Rectal smooth muscle tissue (tissue), 1 donor: Measurements from ENCODE around the gene FOXQ1.

ENCODE experiments used
- H3K27ac ChIP-seq: one replicate; pipeline ENCODE4 v1.7.0; 2013; ENCODE audit warnings: low read depth, low read length, inconsistent platforms
- H3K27me3 ChIP-seq: one replicate; pipeline ENCODE4 v1.7.0; 2013; ENCODE audit warnings: low read length; ENCODE audit not compliant: control insufficient read depth, insufficient read depth
- H3K36me3 ChIP-seq: one replicate; pipeline ENCODE4 v1.7.0; 2013; ENCODE audit warnings: low read length; ENCODE audit not compliant: control insufficient read depth, insufficient read depth
- H3K4me1 ChIP-seq: one replicate; pipeline ENCODE4 v1.7.0; 2013; ENCODE audit warnings: low read length; ENCODE audit not compliant: control insufficient read depth, insufficient read depth
- H3K4me3 ChIP-seq: one replicate; pipeline ENCODE4 v1.7.0; 2013; ENCODE audit warnings: low read length
- H3K9ac ChIP-seq: one replicate; pipeline ENCODE4 v1.7.0; 2013; ENCODE audit warnings: low read length

Gene FOXQ1

DNA sequence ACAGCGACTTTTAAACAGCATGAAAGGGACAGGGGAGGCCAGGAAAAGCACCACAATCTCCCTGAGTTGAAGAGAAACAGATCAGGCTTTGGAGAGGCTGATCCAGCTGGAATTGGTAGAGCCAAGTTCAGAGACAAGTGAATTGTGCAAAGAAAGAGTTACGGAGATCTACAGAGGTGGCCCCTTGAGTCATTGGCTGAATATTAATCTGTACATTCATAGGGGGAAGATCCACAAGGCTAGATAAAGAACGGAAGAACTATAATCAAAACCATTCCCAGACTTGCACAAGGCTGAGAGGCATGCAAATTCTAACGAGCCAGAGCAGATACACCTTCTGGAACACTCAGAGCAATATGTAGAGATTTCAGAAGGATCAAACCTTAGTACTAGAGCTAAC lies 14.2 kb upstream of the FOXQ1 start:
- no peaks in the 10 kb centered on the region for H3K36me3 ChIP-seq
- H3K4me1 ChIP-seq = no peaks in the 10 kb centered on the region
- no peak overlapping the region for H3K9ac ChIP-seq
- H3K4me3 ChIP-seq = no peak overlapping the region
- H3K27ac ChIP-seq = no peak overlapping the region
- no peaks in the 10 kb centered on the region for H3K27me3 ChIP-seq

DNA sequence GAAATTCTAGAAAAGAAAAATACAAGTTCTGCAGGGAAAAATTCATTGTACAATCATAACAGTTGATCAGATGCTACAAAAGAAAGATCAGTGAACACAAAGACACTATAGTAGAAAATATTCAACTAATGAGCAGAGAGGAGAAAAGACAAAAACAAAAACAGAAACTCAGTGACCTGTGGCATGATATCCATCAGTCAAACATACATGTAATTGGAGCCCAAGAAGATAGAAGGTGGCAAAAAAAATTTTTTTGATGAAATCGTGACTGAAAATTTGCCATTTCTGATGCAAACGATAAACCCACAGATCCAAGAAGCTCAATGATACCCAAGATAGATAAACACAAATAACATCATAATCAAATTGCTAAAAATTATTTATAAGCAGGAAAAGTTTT lies 13.1 kb upstream of the FOXQ1 start:
- H3K4me3 ChIP-seq = no peak overlapping the region
- no peaks in the 10 kb centered on the region for H3K27me3 ChIP-seq
- no peak overlapping the region for H3K9ac ChIP-seq
- H3K36me3 ChIP-seq = no peaks in the 10 kb centered on the region
- H3K4me1 ChIP-seq = no peaks in the 10 kb centered on the region
- no peak overlapping the region for H3K27ac ChIP-seq

DNA sequence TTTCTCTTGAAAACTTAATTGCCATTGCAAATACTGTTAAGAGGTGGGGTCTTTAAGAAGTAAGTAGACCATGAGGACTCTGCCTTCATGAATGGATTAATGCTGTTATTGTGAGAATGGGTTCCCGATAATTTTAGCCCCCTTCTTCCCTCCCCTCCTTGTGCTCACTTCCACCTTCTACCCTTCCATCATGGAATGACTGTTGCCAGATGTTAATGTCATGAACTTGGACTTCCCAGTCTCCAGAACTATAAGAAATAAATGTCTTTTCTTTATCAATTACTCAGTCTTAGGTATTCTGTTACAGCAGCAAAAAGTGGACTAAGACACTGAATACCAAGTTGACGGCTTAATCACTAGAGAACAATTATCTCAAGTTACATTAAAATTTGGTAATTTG lies 5.8 kb upstream of the FOXQ1 start:
- peaks cover 4% of the 10 kb centered on the region for H3K27me3 ChIP-seq
- no peak overlapping the region for H3K9ac ChIP-seq
- no peaks in the 10 kb centered on the region for H3K4me1 ChIP-seq
- H3K27ac ChIP-seq = no peak overlapping the region
- no peak overlapping the region for H3K4me3 ChIP-seq
- H3K36me3 ChIP-seq = no peaks in the 10 kb centered on the region

DNA sequence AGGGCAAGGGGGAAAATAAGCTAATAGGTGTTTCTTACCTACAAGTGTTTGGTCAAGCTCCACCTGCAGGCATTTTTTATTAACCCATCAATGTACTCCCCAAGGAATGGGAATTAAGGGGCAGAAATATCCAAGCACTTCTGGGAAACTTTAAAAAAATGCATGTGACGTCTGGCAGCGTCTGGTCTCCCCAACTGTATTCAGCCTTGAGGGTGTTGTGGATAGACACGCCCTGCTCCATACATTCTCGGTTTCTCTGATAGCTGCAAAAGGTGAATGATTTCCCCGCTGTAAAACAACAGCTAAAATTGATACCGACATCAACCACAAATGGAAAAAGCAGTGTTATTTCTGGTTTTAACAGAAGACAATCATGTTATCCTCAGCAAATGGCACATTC lies 2.5 kb upstream of the FOXQ1 start:
- no peak overlapping the region for H3K4me3 ChIP-seq
- no peak overlapping the region for H3K27ac ChIP-seq
- H3K27me3 ChIP-seq = peaks cover 4% of the 10 kb centered on the region
- no peak overlapping the region for H3K9ac ChIP-seq
- no peaks in the 10 kb centered on the region for H3K4me1 ChIP-seq
- H3K36me3 ChIP-seq = no peaks in the 10 kb centered on the region

DNA sequence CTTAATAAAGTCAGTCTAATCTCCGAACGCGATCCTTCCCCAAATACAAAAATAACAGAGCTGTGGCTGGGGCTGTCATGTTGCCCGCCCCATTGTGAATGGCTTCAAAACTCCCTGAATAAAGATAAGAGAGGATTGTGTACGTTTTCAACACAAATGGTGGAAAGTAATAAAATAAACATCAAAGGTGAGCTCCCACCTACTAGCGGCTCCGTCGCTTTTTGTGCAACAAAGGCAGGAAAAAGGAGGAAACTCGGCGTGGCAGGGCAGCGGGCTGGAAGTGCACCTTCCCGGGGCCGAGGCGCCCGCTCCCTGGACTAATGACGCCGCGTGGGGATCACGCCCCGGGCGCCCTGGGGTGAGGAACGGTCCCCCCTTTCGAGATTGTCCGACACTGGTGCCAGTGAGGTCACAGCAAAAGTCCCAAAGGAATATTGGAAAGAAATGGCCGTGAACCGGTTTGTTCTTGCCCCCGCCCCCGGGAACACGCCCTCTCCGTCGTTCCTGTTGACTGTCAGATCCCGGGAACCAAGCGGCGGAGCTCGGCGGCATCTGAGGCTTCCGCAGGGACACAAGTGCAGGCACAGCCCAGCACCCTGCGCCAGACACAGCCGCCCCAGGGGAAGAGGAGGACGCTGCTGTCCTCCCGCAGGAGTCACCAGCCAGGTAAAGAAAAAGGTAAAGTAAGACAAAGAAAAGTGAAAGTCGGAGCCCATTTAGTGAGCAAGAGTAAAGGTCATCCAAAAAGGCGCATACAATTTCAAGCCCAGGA lies 1.1 kb upstream of the FOXQ1 start:
- Histone ChIP-seq H3K4me3 (peak overlapping the region; percentile 60), H3K36me3 (no peaks in the 10 kb centered on the region), H3K27me3 (peaks cover 6% of the 10 kb centered on the region), H3K27ac (no peak overlapping the region), H3K9ac (no peak overlapping the region), H3K4me1 (no peaks in the 10 kb centered on the region)

DNA sequence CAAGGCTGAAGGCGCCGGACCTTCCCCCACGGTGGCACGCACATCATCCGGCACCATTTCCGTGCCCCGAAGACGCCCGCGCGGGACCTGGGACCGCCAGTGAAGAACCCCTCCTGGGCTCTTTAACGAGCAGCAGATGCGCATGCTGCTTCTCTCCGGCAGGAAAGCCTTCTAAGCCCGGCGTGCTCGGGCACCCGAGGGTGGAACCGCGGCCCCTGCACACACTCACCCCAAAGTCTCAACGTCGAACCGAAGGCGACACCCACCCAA lies 240 bp downstream of the FOXQ1 start:
- Histone ChIP-seq H3K27ac (no peak overlapping the region), H3K9ac (no peak overlapping the region), H3K4me3 (peak overlapping the region; percentile 60), H3K4me1 (no peaks in the 10 kb centered on the region), H3K27me3 (peaks cover 9% of the 10 kb centered on the region), H3K36me3 (no peaks in the 10 kb centered on the region)

DNA sequence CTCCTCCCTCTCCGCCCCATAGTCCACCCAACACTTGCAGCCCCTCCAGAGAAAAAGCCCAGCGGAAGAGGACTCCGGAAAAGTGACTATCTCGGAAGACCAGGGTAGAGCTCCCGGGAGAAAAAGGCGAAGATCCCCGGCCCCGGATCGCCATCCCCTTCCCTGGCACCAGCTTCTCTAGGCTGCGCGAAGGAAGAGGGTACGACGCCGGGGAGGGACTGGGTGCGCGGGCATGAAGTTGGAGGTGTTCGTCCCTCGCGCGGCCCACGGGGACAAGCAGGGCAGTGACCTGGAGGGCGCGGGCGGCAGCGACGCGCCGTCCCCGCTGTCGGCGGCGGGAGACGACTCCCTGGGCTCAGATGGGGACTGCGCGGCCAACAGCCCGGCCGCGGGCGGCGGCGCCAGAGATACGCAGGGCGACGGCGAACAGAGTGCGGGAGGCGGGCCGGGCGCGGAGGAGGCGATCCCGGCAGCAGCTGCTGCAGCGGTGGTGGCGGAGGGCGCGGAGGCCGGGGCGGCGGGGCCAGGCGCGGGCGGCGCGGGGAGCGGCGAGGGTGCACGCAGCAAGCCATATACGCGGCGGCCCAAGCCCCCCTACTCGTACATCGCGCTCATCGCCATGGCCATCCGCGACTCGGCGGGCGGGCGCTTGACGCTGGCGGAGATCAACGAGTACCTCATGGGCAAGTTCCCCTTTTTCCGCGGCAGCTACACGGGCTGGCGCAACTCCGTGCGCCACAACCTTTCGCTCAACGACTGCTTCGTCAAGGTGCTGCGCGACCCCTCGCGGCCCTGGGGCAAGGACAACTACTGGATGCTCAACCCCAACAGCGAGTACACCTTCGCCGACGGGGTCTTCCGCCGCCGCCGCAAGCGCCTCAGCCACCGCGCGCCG lies 822 bp downstream of the FOXQ1 start:
- Histone ChIP-seq H3K27ac (no peak overlapping the region), H3K36me3 (no peaks in the 10 kb centered on the region), H3K27me3 (peaks cover 9% of the 10 kb centered on the region), H3K4me3 (peak overlapping the region; percentile 60), H3K4me1 (no peaks in the 10 kb centered on the region), H3K9ac (no peak overlapping the region)

DNA sequence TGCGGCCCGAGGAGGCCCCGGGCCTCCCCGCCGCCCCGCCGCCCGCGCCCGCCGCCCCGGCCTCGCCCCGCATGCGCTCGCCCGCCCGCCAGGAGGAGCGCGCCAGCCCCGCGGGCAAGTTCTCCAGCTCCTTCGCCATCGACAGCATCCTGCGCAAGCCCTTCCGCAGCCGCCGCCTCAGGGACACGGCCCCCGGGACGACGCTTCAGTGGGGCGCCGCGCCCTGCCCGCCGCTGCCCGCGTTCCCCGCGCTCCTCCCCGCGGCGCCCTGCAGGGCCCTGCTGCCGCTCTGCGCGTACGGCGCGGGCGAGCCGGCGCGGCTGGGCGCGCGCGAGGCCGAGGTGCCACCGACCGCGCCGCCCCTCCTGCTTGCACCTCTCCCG lies 1.5 kb downstream of the FOXQ1 start:
- H3K27ac ChIP-seq = no peak overlapping the region
- no peaks in the 10 kb centered on the region for H3K36me3 ChIP-seq
- peaks cover 9% of the 10 kb centered on the region for H3K27me3 ChIP-seq
- no peaks in the 10 kb centered on the region for H3K4me1 ChIP-seq
- H3K9ac ChIP-seq = no peak overlapping the region
- no peak overlapping the region for H3K4me3 ChIP-seq

DNA sequence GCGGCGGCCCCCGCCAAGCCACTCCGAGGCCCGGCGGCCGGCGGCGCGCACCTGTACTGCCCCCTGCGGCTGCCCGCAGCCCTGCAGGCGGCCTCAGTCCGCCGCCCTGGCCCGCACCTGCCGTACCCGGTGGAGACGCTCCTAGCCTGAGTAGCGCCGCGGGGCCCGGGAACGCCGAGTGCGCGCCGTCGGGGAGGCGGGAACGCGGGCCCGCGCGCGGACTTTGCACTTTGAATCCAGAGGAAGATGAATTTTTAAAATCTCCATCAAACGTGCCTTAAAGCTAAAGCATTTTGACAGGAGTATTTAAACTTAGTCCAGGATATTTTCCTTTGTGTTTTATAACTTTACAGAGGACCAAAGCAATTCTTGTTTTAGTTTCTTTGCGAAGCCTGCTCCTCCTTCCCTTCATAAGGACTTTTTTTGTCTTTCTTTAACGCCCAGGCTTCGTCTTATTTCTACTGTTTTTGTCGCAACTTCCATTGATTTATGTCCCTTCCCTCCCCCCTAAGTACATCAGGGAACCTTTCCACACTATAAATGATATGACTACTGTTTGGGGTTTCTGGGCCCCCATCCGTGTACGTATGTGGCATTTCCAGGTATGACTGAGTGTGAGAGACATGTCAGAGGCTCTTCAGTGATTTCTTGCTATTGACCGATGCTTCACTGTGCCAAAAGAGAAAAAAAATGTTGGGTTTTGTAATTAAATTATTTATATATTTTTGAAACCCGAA lies 2.0 kb downstream of the FOXQ1 start:
- Histone ChIP-seq H3K4me1 (no peaks in the 10 kb centered on the region), H3K27ac (no peak overlapping the region), H3K9ac (no peak overlapping the region), H3K4me3 (no peak overlapping the region), H3K27me3 (peaks cover 9% of the 10 kb centered on the region), H3K36me3 (no peaks in the 10 kb centered on the region)

DNA sequence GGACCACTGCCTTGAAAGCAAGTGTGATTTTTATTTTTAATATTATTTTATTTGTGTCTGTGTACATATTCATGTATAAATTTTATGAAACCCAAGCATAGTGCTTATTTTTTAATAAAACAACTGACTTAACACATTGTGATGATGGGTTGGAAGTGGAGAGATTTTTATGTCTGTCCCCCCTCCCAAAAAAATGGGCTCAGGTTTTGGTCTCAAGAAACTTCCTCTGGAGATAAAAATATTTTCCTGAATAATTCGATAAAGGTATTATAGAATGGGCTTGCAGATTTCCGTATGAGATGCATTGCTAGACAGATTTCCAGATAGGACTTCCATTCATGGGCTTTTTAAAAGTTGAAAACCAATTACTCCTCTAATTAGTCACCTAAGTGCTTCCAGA lies 2.7 kb downstream of the FOXQ1 start:
- Histone ChIP-seq H3K4me1 (no peaks in the 10 kb centered on the region), H3K36me3 (no peaks in the 10 kb centered on the region), H3K27ac (no peak overlapping the region), H3K27me3 (peaks cover 9% of the 10 kb centered on the region), H3K4me3 (no peak overlapping the region), H3K9ac (no peak overlapping the region)

DNA sequence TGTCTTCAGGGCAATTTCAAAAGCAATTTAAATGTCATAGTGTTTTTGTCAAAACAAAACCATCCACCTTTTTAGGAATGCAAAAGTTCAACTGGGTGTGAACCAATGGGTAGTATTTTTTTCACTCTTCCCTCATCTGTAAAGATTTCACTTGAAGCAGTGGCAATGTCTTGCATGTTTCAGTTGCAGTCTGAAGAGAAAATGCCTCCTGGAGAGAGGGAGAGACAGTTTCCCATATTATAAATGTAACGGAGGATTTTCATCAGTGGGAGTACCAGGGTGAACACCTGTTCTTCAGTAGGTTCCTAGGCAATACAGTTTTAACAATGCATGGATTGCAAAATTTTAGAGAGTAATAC lies 3.3 kb downstream of the FOXQ1 start:
- no peaks in the 10 kb centered on the region for H3K4me1 ChIP-seq
- no peaks in the 10 kb centered on the region for H3K36me3 ChIP-seq
- H3K9ac ChIP-seq = no peak overlapping the region
- H3K27ac ChIP-seq = no peak overlapping the region
- H3K4me3 ChIP-seq = no peak overlapping the region
- H3K27me3 ChIP-seq = peaks cover 5% of the 10 kb centered on the region

DNA sequence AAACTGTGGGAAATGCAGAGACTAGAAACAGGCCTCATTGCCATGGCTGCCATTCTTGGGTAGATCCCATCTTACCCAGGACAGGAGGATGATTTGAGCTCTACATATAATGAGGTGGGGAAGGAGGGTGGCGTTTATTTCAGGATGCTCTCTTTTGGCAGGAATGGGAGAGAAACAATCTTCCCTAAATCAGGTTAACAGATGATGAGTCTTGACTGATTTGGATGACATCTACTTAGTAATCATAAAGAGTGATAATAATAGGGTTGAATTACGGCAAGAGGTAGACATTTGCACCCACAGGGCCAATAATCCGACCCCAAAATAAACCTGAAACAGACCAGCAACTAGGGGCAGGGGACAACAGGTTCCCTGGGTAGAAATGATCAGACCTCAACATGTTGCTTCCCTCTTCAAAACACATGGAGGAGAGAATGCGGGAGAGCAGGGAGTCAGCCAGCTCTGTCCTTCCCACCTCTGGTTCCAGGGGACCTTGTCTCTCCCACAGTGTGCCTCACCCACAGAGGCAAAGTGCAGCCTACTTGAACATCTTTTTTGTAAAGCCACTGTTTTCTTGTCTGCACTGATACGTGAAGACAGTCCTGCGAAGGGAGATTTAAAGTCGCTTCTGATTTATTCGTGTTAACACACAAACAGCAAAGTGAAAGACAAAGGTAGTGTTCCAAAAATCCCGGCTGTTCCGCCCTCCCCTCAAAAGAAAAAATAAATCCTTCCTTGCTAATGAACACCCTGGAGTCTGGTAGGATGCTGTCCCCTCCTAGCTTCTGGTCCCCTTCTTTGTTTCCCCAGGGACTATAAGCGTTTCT lies 3.9 kb downstream of the FOXQ1 start:
- Histone ChIP-seq H3K36me3 (no peaks in the 10 kb centered on the region), H3K4me3 (peak overlapping the region; percentile 66), H3K27me3 (peaks cover 5% of the 10 kb centered on the region), H3K9ac (no peak overlapping the region), H3K4me1 (no peaks in the 10 kb centered on the region), H3K27ac (no peak overlapping the region)
